A549 (cell line): ENCODE measurements around the gene RILPL1. TPM values are rescaled to one million over a fixed set of nuclear protein-coding genes. Genes with fewer than 3 reads are reported as not detected.

Experiments
- ATAC-seq, 2 experiments: fragments of 200-7000 bp in 1 of 2; fragments of >200 bp in 1 of 2; cut with Nextera tagmentation in 1 of 2; cut with Tn5 transposase in 1 of 2; 3 replicates each; pipeline versions ENCODE4 v1.8.0 to v1.9.1; 2018 to 2020; ENCODE audit warnings: mild to moderate bottlenecking in 1 of 2, moderate library complexity in 1 of 2
- CTCF ChIA-PET: fragments of 300-600 bp; sonication (Branson Sonifier 250); formaldehyde crosslinking; extraction: SDS; loops from one replicate; lab custom pipeline; 2021; ENCODE audit warnings: antibody characterized with exemption, inconsistent platforms; lab: Yijun Ruan, JAX
- POLR2A ChIA-PET: fragments of 350-600 bp; formaldehyde crosslinking; extraction: SDS; loops from one replicate; lab custom pipeline; 2021; ENCODE audit warnings: antibody characterized with exemption, inconsistent platforms; lab: Yijun Ruan, JAX
- DNase-seq, 2 experiments: peaks; one replicate each; pipeline versions ENCODE4 v3.0.0 to v3.0.0-alpha.2; 2011 to 2016; ENCODE audit warnings: low read depth in 1 of 2, low spot score in 1 of 2
- FAIRE-seq: peaks from 2 replicates; lab custom pipeline; 2011; peaks lifted over from hg19 to GRCh38; lab: Jason Lieb, UNC
- H3K27ac ChIP-seq, 2 experiments: fragments of >200 bp; sonication (Bioruptor Twin); formaldehyde crosslinking; 3 replicates each; pipeline ENCODE4 v1.5.1; 2016 to 2017
- H3K4me1 ChIP-seq: fragments of >200 bp; sonication (Bioruptor Twin); formaldehyde crosslinking; 3 replicates; pipeline ENCODE4 v1.6.1; 2016
- H3K4me2 ChIP-seq: fragments of >200 bp; sonication (Bioruptor Twin); formaldehyde crosslinking; 3 replicates; pipeline ENCODE4 v1.6.1; 2016
- H3K4me3 ChIP-seq: fragments of >200 bp; sonication (Bioruptor Twin); formaldehyde crosslinking; 3 replicates; pipeline ENCODE4 v1.5.1; 2016
- H3K9me3 ChIP-seq: fragments of >200 bp; sonication (Bioruptor Twin); formaldehyde crosslinking; 3 replicates; pipeline ENCODE4 v1.6.1; 2016
- CEBPB ChIP-seq, 2 experiments: fragments of >200 bp in 1 of 2; sonication (Bioruptor Twin) in 1 of 2; formaldehyde crosslinking in 1 of 2; IDR thresholded peaks; 2 replicates each; pipeline ENCODE4 v1.6.1; 2012 to 2016
- CHD2 ChIP-seq: fragments of 150-350 bp; IDR thresholded peaks from 2 replicates; pipeline ENCODE4 v1.6.1; 2014; ENCODE audit warnings: low read length; ENCODE audit not compliant: partially characterized antibody
- EHF ChIP-seq: fragments of 250-450 bp; sonication (Bioruptor Pico); IDR thresholded peaks from 2 replicates; pipeline ENCODE4 v1.5.0; 2020; ENCODE audit warnings: mild to moderate bottlenecking
- EHMT2 ChIP-seq: fragments of 200-600 bp; sonication (generic); IDR thresholded peaks from 2 replicates; pipeline ENCODE4 v1.6.1; 2016; ENCODE audit warnings: antibody characterized with exemption, low read depth, mild to moderate bottlenecking, moderate library complexity
- ELK1 ChIP-seq: fragments of 150-350 bp; IDR thresholded peaks from 2 replicates; pipeline ENCODE4 v1.6.1; 2014; ENCODE audit warnings: low read depth, mild to moderate bottlenecking, low read length
- ESRRA ChIP-seq: fragments of 150-350 bp; IDR thresholded peaks from 2 replicates; pipeline ENCODE4 v1.6.1; 2014; ENCODE audit warnings: mild to moderate bottlenecking, low read length, borderline replicate concordance
- GATA3 ChIP-seq: IDR thresholded peaks from 2 replicates; pipeline ENCODE4 v1.6.1; 2012; ENCODE audit warnings: borderline replicate concordance
- HDAC2 ChIP-seq: fragments of 200-600 bp; sonication (generic); IDR thresholded peaks from 2 replicates; pipeline ENCODE4 v1.6.1; 2016
- HEYL ChIP-seq: fragments of 250-450 bp; sonication (Bioruptor Pico); IDR thresholded peaks from 2 replicates; pipeline ENCODE4 v1.8.0; 2021; ENCODE audit warnings: mild to moderate bottlenecking, moderate library complexity
- HOXA7 ChIP-seq: fragments of 250-450 bp; sonication (Bioruptor Pico); IDR thresholded peaks from 2 replicates; pipeline ENCODE4 v1.5.0; 2020; ENCODE audit warnings: mild to moderate bottlenecking, moderate library complexity
- JUNB ChIP-seq: fragments of >200 bp; sonication (Bioruptor Twin); formaldehyde crosslinking; IDR thresholded peaks from 2 replicates; pipeline ENCODE4 v1.6.1; 2016
- KDM1A ChIP-seq: fragments of 200-600 bp; sonication (generic); IDR thresholded peaks from 2 replicates; pipeline ENCODE4 v1.6.1; 2016; ENCODE audit warnings: low read depth, mild to moderate bottlenecking
- KDM5A ChIP-seq: fragments of 200-600 bp; sonication (generic); IDR thresholded peaks from 2 replicates; pipeline ENCODE4 v1.6.1; 2016; ENCODE audit warnings: antibody characterized with exemption, mild to moderate bottlenecking
- MAZ ChIP-seq: fragments of 150-350 bp; IDR thresholded peaks from 2 replicates; pipeline ENCODE4 v1.6.1; 2014; ENCODE audit warnings: antibody characterized with exemption, low read depth, low read length, borderline replicate concordance
- MYC ChIP-seq: IDR thresholded peaks from 2 replicates; pipeline ENCODE4 v1.6.1; 2012; ENCODE audit warnings: mild to moderate bottlenecking, inconsistent platforms, low read length, improper control_type of control experiment, borderline replicate concordance
- NR3C1 ChIP-seq: fragments of >200 bp; sonication (Bioruptor Twin); formaldehyde crosslinking; IDR thresholded peaks from 3 replicates; pipeline ENCODE4 v1.6.1; 2017
- POLR2A ChIP-seq: IDR thresholded peaks from 2 replicates; pipeline ENCODE4 v1.6.1; 2012; ENCODE audit warnings: mild to moderate bottlenecking, low read length
- POLR2AphosphoS2 ChIP-seq: conservative IDR thresholded peaks from 2 replicates; pipeline ENCODE4 v1.6.1; 2012; ENCODE audit warnings: low read length, improper control_type of control experiment, inconsistent platforms
- RAD21 ChIP-seq, 2 experiments: fragments of >200 bp in 1 of 2; sonication (Bioruptor Twin) in 1 of 2; formaldehyde crosslinking in 1 of 2; IDR thresholded peaks in 1 of 2; conservative IDR thresholded peaks in 1 of 2; 2 replicates in 1 of 2; 3 replicates in 1 of 2; pipeline ENCODE4 v1.6.1; 2012 to 2018; ENCODE audit warnings: inconsistent platforms in 1 of 2
- RARB ChIP-seq: fragments of 250-450 bp; sonication (Bioruptor Pico); IDR thresholded peaks from 2 replicates; pipeline ENCODE4 v1.8.0; 2021; ENCODE audit warnings: mild to moderate bottlenecking, moderate library complexity
- RFX5 ChIP-seq: fragments of 450-650 bp; IDR thresholded peaks from 2 replicates; pipeline ENCODE4 v1.7.1; 2014; ENCODE audit warnings: antibody characterized with exemption, mild to moderate bottlenecking, moderate library complexity
- RNF2 ChIP-seq: fragments of 200-600 bp; sonication (generic); IDR thresholded peaks from 2 replicates; pipeline ENCODE4 v1.6.1; 2016; ENCODE audit warnings: low read depth, mild to moderate bottlenecking, antibody characterized with exemption, moderate library complexity, borderline replicate concordance
- TP53 ChIP-seq: fragments of 250-450 bp; sonication (Bioruptor Pico); IDR thresholded peaks from 2 replicates; pipeline ENCODE4 v1.5.0; 2021; ENCODE audit warnings: mild to moderate bottlenecking, moderate library complexity
- ZC3H11A ChIP-seq: fragments of 450-650 bp; IDR thresholded peaks from 2 replicates; pipeline ENCODE4 v1.6.1; 2014; ENCODE audit warnings: antibody characterized with exemption, mild to moderate bottlenecking
- WGBS: methylation state at CpG from one replicate; pipeline ENCODE4 v1.1.6; 2017; ENCODE audit errors: missing lambda C conversion rate; 5-methylcytosine and 5-hydroxymethylcytosine counted together
- polyA plus RNA-seq, 4 experiments: library from polyadenylated mRNA; depleted of rRNA in 3 of 4; stranded (reverse); fragments of >200 nt; fragmentation: RNase III in 1 of 4; extraction: RNeasy Plus Mini Kit Qiagen cat#74134 plus additional on column Dnase treatment in 1 of 4; gene quantifications; 2 replicates in 3 of 4; 3 replicates in 1 of 4; pipeline ENCODE4 v1.2.3, GENCODE V29; 2011 to 2017
- TF ChIP-seq, protein P1 (sequence below): fragments of >200 bp; sonication (Bioruptor Twin); formaldehyde crosslinking; IDR thresholded peaks from 2 replicates; pipeline ENCODE4 v1.6.1; 2016
- TF ChIP-seq, protein P2 (sequence below): IDR thresholded peaks from 2 replicates; pipeline ENCODE4 v1.6.1; 2012

Gene RILPL1
- polyA plus RNA-seq, 2 of the 4 experiments (the other 2 are of a cell fraction): 8.0 to 14.2 TPM

DNA sequence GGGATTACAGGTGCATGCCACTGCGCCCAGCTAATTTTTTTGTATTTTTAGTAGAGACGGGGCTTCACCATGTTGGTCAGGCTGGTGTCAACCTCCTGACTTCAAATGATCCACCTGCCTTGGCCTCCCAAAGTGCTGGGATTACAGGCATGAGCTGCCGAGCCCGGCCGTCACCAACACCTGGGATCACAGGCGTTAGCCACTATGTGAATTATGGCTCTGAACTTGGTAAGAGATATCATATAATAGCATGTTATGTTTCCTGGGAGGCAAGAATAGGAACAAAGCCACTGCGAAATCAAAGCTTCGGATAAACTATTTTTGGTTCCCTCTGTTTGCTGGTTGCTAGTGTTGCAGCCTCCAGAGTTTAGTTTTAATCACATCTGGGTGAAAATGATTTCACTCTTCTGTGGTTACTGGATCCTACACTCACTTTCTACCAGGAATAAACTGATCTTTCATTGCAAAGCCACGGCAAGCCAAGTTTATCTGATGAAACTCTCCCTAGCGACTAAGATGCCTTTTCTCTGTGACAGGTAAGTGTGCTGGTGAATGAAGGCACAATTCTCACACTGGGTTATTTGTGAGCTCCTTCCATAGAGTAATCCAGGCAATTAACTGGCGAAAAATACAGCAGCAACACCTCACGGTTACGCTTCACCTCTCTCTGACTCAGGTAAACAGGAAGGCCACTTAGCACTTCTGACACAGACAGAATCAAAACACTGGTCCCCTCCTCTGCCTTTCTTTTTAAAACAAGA lies 58.9 kb downstream of the RILPL1 start:
- H3K4me1 ChIP-seq: peaks cover 18% of the 10 kb centered on the region
- ATAC-seq (no peak), FAIRE-seq (no peak), DNase-seq (no peak)
- H3K4me3 ChIP-seq: no peak overlapping the region
- 91% methylated on average over 13 of the region's 13 CpGs for WGBS
- no peak overlapping the region for H3K27ac ChIP-seq
- no peak overlapping the region for H3K4me2 ChIP-seq
- ChIA-PET CTCF (no interaction called here), POLR2A (no interaction called here)
- H3K9me3 ChIP-seq: no peaks in the 10 kb centered on the region
- TF ChIP-seq EHF (CRISPR knock-in tag): no peak
- TF ChIP-seq NR3C1: no peak
- TF ChIP-seq ELK1: no peak
- no peak for TF ChIP-seq GATA3
- TF ChIP-seq CHD2: no peak
- no peak for TF ChIP-seq HOXA7 (CRISPR knock-in tag)
- no peak for TF ChIP-seq RAD21 (conservative IDR thresholded peaks at IDR 0.05 in 1 of 2, IDR thresholded peaks at IDR 0.05 in 1 of 2)
- no peak for TF ChIP-seq HDAC2
- no peak for TF ChIP-seq ESRRA
- no peak for TF ChIP-seq ZC3H11A
- TF ChIP-seq MYC: no peak
- TF ChIP-seq RNF2: no peak
- TF ChIP-seq, protein P1, sequence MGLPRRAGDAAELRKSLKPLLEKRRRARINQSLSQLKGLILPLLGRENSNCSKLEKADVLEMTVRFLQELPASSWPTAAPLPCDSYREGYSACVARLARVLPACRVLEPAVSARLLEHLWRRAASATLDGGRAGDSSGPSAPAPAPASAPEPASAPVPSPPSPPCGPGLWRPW: no peak
- no peak for TF ChIP-seq KDM5A
- TF ChIP-seq POLR2AphosphoS2: no peak
- TF ChIP-seq, protein P2, sequence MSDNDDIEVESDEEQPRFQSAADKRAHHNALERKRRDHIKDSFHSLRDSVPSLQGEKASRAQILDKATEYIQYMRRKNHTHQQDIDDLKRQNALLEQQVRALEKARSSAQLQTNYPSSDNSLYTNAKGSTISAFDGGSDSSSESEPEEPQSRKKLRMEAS: no peak
- TF ChIP-seq HEYL (CRISPR knock-in tag): no peak
- no peak for TF ChIP-seq TP53 (CRISPR knock-in tag)
- no peak for TF ChIP-seq EHMT2
- TF ChIP-seq POLR2A: no peak

GRCh38 chr12:123472438-123472849 lies 61.1 kb downstream of the RILPL1 start:
- H3K4me3 ChIP-seq: no peak overlapping the region
- CTCF ChIA-PET: interaction anchor here (1.0 kb wide), 2 partner anchors 12 to 15 kb away, joined by 3 to 4 read pairs; partner anchors contain the start of gene SNRNP35
- WGBS: 88% methylated on average over 12 of the region's 12 CpGs
- H3K4me2 ChIP-seq: no peak overlapping the region
- POLR2A ChIA-PET: no interaction called here
- H3K27ac ChIP-seq: no peak overlapping the region; a peak in 1 of 6 replicates
- ATAC-seq (no peak), FAIRE-seq (no peak), DNase-seq (no peak)
- no peak for TF ChIP-seq KDM5A
- no peak for TF ChIP-seq POLR2AphosphoS2
- TF ChIP-seq RNF2: no peak
- TF ChIP-seq CHD2: no peak
- TF ChIP-seq HDAC2: no peak
- TF ChIP-seq MAZ: no peak
- peaks cover 18% of the 10 kb centered on the region for H3K4me1 ChIP-seq
- no peaks in the 10 kb centered on the region for H3K9me3 ChIP-seq

DNA sequence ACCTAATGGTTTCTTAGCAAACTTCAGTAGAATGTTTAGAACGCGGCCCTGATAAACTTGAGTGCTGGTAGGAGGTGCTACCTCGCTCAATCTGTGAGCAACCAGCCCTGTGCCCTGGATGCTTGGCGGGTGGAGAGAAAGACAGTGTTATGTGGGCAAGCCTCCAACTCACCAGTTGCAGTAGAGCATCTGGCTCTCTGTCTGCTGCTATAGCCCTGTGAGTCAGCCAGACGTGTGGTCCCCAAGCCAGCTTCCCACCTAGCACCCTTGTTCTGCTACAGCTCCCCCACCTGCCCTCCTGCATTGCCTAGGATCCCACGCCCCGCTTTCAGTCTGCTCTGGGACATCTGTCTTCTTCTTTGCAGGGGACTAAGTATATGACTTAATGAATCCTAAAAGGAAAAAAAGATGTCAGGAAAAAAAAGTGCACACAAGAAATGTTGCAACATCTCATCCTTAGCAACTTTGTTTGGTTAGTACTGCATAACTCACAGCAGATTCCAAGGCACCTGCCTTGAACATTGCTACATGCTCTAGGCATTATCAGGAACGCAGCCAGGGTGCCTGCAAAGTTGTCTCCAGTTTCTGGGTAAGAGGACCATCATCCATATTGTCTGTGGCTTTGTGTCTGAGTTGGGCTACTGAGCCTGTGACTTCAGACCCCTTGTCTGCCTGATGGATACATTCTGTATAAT lies 62.0 kb downstream of the RILPL1 start:
- H3K4me2 ChIP-seq: peak overlapping the region; percentile 45; the same call in 2 of the 3 replicates
- peaks cover 18% of the 10 kb centered on the region for H3K4me1 ChIP-seq
- ChIA-PET POLR2A (no interaction called here), CTCF (no interaction called here)
- FAIRE-seq (no peak), ATAC-seq (peak; percentile 79 to 88), DNase-seq (peak; percentile 28 to 52)
- no peak for TF ChIP-seq RFX5
- TF ChIP-seq ESRRA: no peak
- 0 out of 2 replicates have a peak, but pooled peaks have one; percentile 16 for TF ChIP-seq JUNB
- no peak for TF ChIP-seq GATA3
- TF ChIP-seq, protein P1: 0 out of 2 replicates have a peak, but pooled peaks have one; percentile 41
- TF ChIP-seq RARB (CRISPR knock-in tag): no peak
- no peak for TF ChIP-seq KDM1A
- peak; percentile 81 to 86 for TF ChIP-seq CEBPB (IDR thresholded peaks at IDR 0.05)
- H3K9me3 ChIP-seq: no peaks in the 10 kb centered on the region
- 66% methylated on average over 8 of the region's 8 CpGs for WGBS
- H3K27ac ChIP-seq: peak overlapping the region; percentile 3 to 48; a peak in 3 of 6 replicates
- no peak overlapping the region for H3K4me3 ChIP-seq
